K562 (cell line): ENCODE data around the gene SLC39A11. TPM values are rescaled to one million over a fixed set of nuclear protein-coding genes. Genes with fewer than 3 reads are reported as not detected.

Source experiments
- ATAC-seq: fragments of 200-7000 bp; cut with Tn5 transposase; 3 replicates; pipeline ENCODE4 v1.9.1; 2020; ENCODE audit warnings: moderate library complexity
- BruUV-seq: library from RNA; stranded (reverse); fragments of 400-500 nt; replicated peaks from 2 replicates; lab custom pipeline; 2021; lab: Mats Ljungman, UMichigan
- CTCF ChIA-PET: fragments of 300-600 bp; formaldehyde crosslinking; extraction: SDS; loops from one replicate; lab custom pipeline; 2021; ENCODE audit warnings: low intra/inter-chr PET ratio; lab: Yijun Ruan, JAX
- POLR2A ChIA-PET: fragments of 300-600, 350-650 bp; sonication (Branson Sonifier 250); formaldehyde crosslinking; extraction: SDS; loops from one replicate; lab custom pipeline; 2021; ENCODE audit warnings: antibody characterized with exemption, inconsistent platforms; lab: Yijun Ruan, JAX
- DNase-seq, 4 experiments: peaks; one replicate each; pipeline versions ENCODE4 v3.0.0 to v3.0.0-alpha.2; 2011 to 2018; ENCODE audit warnings: low spot score in 3 of 4, mixed read lengths in 3 of 4; ENCODE audit errors: extremely low read depth in 1 of 4
- FAIRE-seq: peaks from 2 replicates; lab custom pipeline; 2011; peaks lifted over from hg19 to GRCh38; lab: Jason Lieb, UNC
- H2AFZ ChIP-seq: 2 replicates; pipeline ENCODE4 v1.6.0; 2011; ENCODE audit warnings: low read depth, low read length, control low read depth, inconsistent platforms
- H3K27ac ChIP-seq: fragments of 200-600 bp; 3 replicates; pipeline ENCODE4 v1.8.0; 2011; ENCODE audit warnings: low read depth, mild to moderate bottlenecking, control low read depth, inconsistent platforms, low read length, moderate library complexity, mixed read lengths; ENCODE audit errors: extremely low read depth
- H3K27me3 ChIP-seq, 2 experiments: fragments of 300-600 bp in 1 of 2; 2 replicates in 1 of 2; 3 replicates in 1 of 2; pipeline versions ENCODE4 v1.6.0 to v1.8.0; 2011; ENCODE audit warnings: inconsistent platforms in 2 of 2, low read length in 2 of 2, mild to moderate bottlenecking in 1 of 2, mixed read lengths in 1 of 2, moderate library complexity in 1 of 2; ENCODE audit not compliant: control insufficient read depth in 2 of 2, insufficient read depth in 2 of 2
- H3K36me3 ChIP-seq: fragments of 300-600 bp; 3 replicates; pipeline ENCODE4 v1.8.0; 2011; ENCODE audit warnings: mild to moderate bottlenecking, low read length, inconsistent platforms; ENCODE audit not compliant: control insufficient read depth, insufficient read depth
- H3K4me1 ChIP-seq, 2 experiments: fragments of 200-600 bp in 1 of 2; replicated peaks in 1 of 2; 2 replicates in 1 of 2; 3 replicates in 1 of 2; pipeline versions ENCODE4 v1.5.1 to v1.8.0; 2011; ENCODE audit warnings: inconsistent platforms in 2 of 2, low read length in 2 of 2, mild to moderate bottlenecking in 1 of 2, mixed read lengths in 1 of 2, moderate library complexity in 1 of 2; ENCODE audit not compliant: control insufficient read depth in 2 of 2, insufficient read depth in 2 of 2
- H3K4me2 ChIP-seq: 2 replicates; pipeline ENCODE4 v1.6.1; 2011; ENCODE audit warnings: low read length, control low read depth, inconsistent platforms, mixed read lengths; ENCODE audit not compliant: insufficient read depth
- H3K4me3 ChIP-seq: fragments of 200-600 bp; sonication (generic), shearing (Covaris generic); 2 replicates; pipeline ENCODE4 v1.5.1; 2016; ENCODE audit warnings: control low read depth, inconsistent platforms
- H3K79me2 ChIP-seq: fragments of 200-600 bp; 3 replicates; pipeline ENCODE4 v1.8.0; 2011; ENCODE audit warnings: low read length, inconsistent platforms; ENCODE audit not compliant: control insufficient read depth, insufficient read depth
- H3K9ac ChIP-seq, 2 experiments: 2 replicates each; pipeline versions ENCODE4 v1.6.0 to v1.6.1; 2011; ENCODE audit warnings: low read depth in 2 of 2, low read length in 2 of 2, control low read depth in 1 of 2, inconsistent platforms in 1 of 2, mild to moderate bottlenecking in 1 of 2, mixed read lengths in 1 of 2; ENCODE audit not compliant: insufficient read depth in 1 of 2
- H3K9me1 ChIP-seq: one replicate; pipeline ENCODE4 v1.6.0; 2011; ENCODE audit warnings: inconsistent platforms, mild to moderate bottlenecking, low read length, moderate library complexity; ENCODE audit not compliant: control insufficient read depth, insufficient read depth
- H3K9me3 ChIP-seq: replicated peaks from 2 replicates; pipeline ENCODE4 v1.5.1; 2011; ENCODE audit warnings: low read depth, low read length, inconsistent platforms; ENCODE audit not compliant: control insufficient read depth, insufficient read depth
- H4K20me1 ChIP-seq: replicated peaks from 2 replicates; pipeline ENCODE4 v1.6.1; 2011; ENCODE audit warnings: low read length, inconsistent platforms, mixed read lengths; ENCODE audit not compliant: control insufficient read depth, insufficient read depth
- DACH1 ChIP-seq: fragments of 450-650 bp; IDR thresholded peaks from 2 replicates; pipeline ENCODE4 v1.6.1; 2018; ENCODE audit not compliant: partially characterized antibody
- EHMT2 ChIP-seq: fragments of 450-650 bp; IDR thresholded peaks from 2 replicates; pipeline ENCODE4 v1.6.1; 2018; ENCODE audit warnings: antibody characterized with exemption
- FIP1L1 ChIP-seq: fragments of 200-400 bp; formaldehyde crosslinking; IDR thresholded peaks from 2 replicates; pipeline ENCODE4 v1.6.1; 2018; ENCODE audit warnings: mild to moderate bottlenecking, low read depth, low read length; ENCODE audit not compliant: poor library complexity, severe bottlenecking
- FOSL1 ChIP-seq: fragments of 200-800 bp; sonication (Bioruptor generic); conservative IDR thresholded peaks from 2 replicates; pipeline ENCODE4 v1.6.1; 2016; ENCODE audit warnings: missing genetic modification characterization, missing compliant biosample characterization
- HNRNPUL1 ChIP-seq: fragments of 200-400 bp; formaldehyde crosslinking; IDR thresholded peaks from 2 replicates; pipeline ENCODE4 v1.6.1; 2017; ENCODE audit warnings: low read length
- PHF8 ChIP-seq: fragments of 200-600 bp; sonication (generic); IDR thresholded peaks from 2 replicates; pipeline ENCODE4 v1.6.1; 2012; ENCODE audit warnings: mixed run types, mild to moderate bottlenecking, inconsistent platforms, low read length, moderate library complexity, borderline replicate concordance
- RHOXF2B ChIP-seq: fragments of 250-450 bp; sonication (Bioruptor Pico); conservative IDR thresholded peaks from 2 replicates; pipeline ENCODE4 v1.5.1; 2021
- SOX6 ChIP-seq: fragments of 450-650 bp; IDR thresholded peaks from 2 replicates; pipeline ENCODE4 v1.6.1; 2014; ENCODE audit warnings: mild to moderate bottlenecking
- ZNF146 ChIP-seq: IDR thresholded peaks from one replicate; pipeline ENCODE4 v1.6.1; 2018; ENCODE audit warnings: missing compliant biosample characterization; ENCODE audit not compliant: unreplicated experiment
- ZNF175 ChIP-seq: fragments of 200-800 bp; sonication (Bioruptor generic); IDR thresholded peaks from 2 replicates; pipeline ENCODE4 v1.6.1; 2016; ENCODE audit warnings: low read depth, mild to moderate bottlenecking, missing genetic modification characterization, missing compliant biosample characterization
- ZNF589 ChIP-seq: fragments of 200-800 bp; sonication (Bioruptor generic); IDR thresholded peaks from 2 replicates; pipeline ENCODE4 v1.6.1; 2016; ENCODE audit warnings: low read depth, missing genetic modification characterization, missing compliant biosample characterization
- WGBS: fragments of 100-300 bp; shearing (Covaris generic); methylation state at CpG from one replicate; pipeline ENCODE4 v1.1.6; 2016; ENCODE audit warnings: low coverage, mixed read lengths; ENCODE audit not compliant: insufficient coverage; ENCODE audit errors: missing lambda C conversion rate; 5-methylcytosine and 5-hydroxymethylcytosine counted together
- in situ Hi-C: fragments of 300-500 bp; cut with MboI; formaldehyde crosslinking; loops from 4 replicates; pipeline ENCODE4 v1.15.0; 2018; ENCODE audit warnings: inconsistent platforms, mixed read lengths
- intact Hi-C: fragments of 100-400 bp; cut with micrococcal nuclease; formaldehyde crosslinking; loops from 2 replicates; pipeline ENCODE4 v1.14.2; 2022
- polyA plus RNA-seq, 8 experiments: library from polyadenylated mRNA; depleted of rRNA in 4 of 8; stranded (reverse) in 5 of 8; unstranded in 3 of 8; fragments of >200 nt; fragmentation: Nextera tagmentation in 2 of 8; fragmentation: Illumina TruSeq in 1 of 8; extraction: Ambion mirVana in 2 of 8; extraction: Trizol in 1 of 8; gene quantifications; 2 replicates each; pipeline versions ENCODE4 v1.2.1 to v1.2.3, GENCODE V29; 2011 to 2014; ENCODE audit warnings: inconsistent platforms in 1 of 8, missing spikeins in 1 of 8
- total RNA-seq, 7 experiments: library from RNA; depleted of rRNA in 6 of 7; stranded (reverse); fragments of >200 nt in 6 of 7; fragmentation: Illumina TruSeq in 2 of 7; extraction: Trizol in 2 of 7; gene quantifications; 2 replicates each; pipeline versions ENCODE4 v1.2.1 to v1.2.3, GENCODE V29; 2011 to 2021; ENCODE audit warnings: low replicate concordance in 1 of 7
- TF ChIP-seq, protein P1 (sequence below): sonication (generic); formaldehyde crosslinking; IDR thresholded peaks from 2 replicates; pipeline ENCODE4 v1.8.1; 2022; ENCODE audit warnings: missing genetic modification reagents
- TF ChIP-seq, protein P2 (sequence below): fragments of 450-650 bp; conservative IDR thresholded peaks from 2 replicates; pipeline ENCODE4 v1.6.1; 2016; ENCODE audit warnings: missing genetic modification characterization, low read depth, mild to moderate bottlenecking, missing compliant biosample characterization, moderate library complexity
- TF ChIP-seq, protein P3 (sequence below): fragments of 200-800 bp; sonication (Bioruptor generic); IDR thresholded peaks from 2 replicates; pipeline ENCODE4 v1.6.1; 2017; ENCODE audit warnings: missing genetic modification characterization, missing compliant biosample characterization

Gene SLC39A11
- total and polyA plus RNA-seq, 9 of the 15 experiments (the other 6 are each of a cell fraction or from before 2014, with no cell fraction given): 10.5 to 26.4 (median 13.4) TPM

DNA sequence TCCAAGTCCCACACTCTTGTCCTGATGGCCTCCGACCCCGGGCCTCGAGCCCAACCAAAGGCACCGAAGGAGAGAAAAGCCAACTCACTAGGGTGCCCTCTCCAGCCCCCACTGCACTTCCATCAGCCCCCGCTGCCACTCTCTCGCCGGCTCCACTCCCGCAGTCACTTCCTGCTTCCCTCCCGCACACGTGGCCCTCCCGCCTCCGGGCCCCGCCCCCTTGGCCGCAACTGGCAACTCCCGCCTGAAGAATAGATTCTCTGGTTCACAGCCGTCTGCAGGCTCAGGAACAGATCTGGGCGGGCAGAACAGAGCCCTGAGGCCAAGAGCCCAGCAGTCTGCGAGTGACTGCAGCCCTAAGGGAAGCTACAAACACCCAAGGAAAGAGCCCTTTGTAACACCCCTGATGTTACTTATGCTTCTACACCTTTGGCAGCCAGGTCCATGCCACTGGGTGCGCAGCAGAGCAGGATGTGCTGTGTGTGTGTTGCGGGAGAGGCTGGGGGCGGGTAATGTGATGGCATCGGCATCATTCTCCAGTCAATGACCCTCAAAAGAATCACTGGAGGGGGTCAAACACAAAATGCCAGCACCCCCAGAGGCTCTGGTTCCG lies at the start of gene SLC39A11 (continued):
- TF ChIP-seq, protein P1, sequence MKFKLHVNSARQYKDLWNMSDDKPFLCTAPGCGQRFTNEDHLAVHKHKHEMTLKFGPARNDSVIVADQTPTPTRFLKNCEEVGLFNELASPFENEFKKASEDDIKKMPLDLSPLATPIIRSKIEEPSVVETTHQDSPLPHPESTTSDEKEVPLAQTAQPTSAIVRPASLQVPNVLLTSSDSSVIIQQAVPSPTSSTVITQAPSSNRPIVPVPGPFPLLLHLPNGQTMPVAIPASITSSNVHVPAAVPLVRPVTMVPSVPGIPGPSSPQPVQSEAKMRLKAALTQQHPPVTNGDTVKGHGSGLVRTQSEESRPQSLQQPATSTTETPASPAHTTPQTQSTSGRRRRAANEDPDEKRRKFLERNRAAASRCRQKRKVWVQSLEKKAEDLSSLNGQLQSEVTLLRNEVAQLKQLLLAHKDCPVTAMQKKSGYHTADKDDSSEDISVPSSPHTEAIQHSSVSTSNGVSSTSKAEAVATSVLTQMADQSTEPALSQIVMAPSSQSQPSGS: no peak
- TF ChIP-seq, protein P2, sequence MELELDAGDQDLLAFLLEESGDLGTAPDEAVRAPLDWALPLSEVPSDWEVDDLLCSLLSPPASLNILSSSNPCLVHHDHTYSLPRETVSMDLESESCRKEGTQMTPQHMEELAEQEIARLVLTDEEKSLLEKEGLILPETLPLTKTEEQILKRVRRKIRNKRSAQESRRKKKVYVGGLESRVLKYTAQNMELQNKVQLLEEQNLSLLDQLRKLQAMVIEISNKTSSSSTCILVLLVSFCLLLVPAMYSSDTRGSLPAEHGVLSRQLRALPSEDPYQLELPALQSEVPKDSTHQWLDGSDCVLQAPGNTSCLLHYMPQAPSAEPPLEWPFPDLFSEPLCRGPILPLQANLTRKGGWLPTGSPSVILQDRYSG: no peak

DNA sequence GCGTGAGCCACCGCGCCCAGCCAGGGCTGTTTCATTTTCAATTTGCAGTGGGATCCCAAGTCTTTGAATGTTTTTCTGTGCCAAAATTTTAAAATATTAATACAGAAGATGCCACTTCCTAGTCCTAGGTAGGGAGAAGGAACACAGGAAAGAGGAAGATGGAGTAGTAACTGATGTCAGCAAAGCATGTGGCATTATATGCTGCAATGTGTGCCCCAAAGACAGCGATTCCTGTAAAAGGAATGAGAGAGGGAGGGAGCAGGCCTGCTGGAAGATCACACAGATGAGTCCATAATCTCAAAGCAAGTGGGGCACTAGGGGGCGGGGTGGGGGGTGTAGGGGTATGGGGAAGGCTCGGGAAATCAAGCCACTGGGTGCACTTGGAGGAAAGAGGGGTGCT lies 48.9 kb upstream of the SLC39A11 start:
- H3K27me3 ChIP-seq: peaks cover 15 to 23% of the 10 kb centered on the region in 2 experiments
- no peak for ATAC-seq
- WGBS: 19% methylated on average over 5 of the region's 6 CpGs
- POLR2A ChIA-PET: no interaction called here
- H3K9me1 ChIP-seq: no peaks in the 10 kb centered on the region
- CTCF ChIA-PET: no interaction called here
- intact Hi-C loops: no loop called here
- peaks cover 2% of the 10 kb centered on the region; the same call in 1 of the 2 replicates for H3K9me3 ChIP-seq
- H3K79me2 ChIP-seq: no peaks in the 10 kb centered on the region
- no peak for FAIRE-seq
- no peak overlapping the region for H3K4me3 ChIP-seq
- H3K27ac ChIP-seq: no peak overlapping the region
- no peak overlapping the region for H3K4me2 ChIP-seq
- no peak overlapping the region for H3K9ac ChIP-seq
- H3K36me3 ChIP-seq: no peaks in the 10 kb centered on the region
- in situ Hi-C loops: no loop called here
- TF ChIP-seq SOX6 (no peak), FOSL1 (tag) (no peak), EHMT2 (no peak), ZNF175 (no peak), DACH1 (no peak), PHF8 (no peak), ZNF146 (no peak), HNRNPUL1 (no peak), ZNF589 (CRISPR knock-in tag) (no peak), RHOXF2B (no peak), FIP1L1 (no peak)
- TF ChIP-seq, protein P3, sequence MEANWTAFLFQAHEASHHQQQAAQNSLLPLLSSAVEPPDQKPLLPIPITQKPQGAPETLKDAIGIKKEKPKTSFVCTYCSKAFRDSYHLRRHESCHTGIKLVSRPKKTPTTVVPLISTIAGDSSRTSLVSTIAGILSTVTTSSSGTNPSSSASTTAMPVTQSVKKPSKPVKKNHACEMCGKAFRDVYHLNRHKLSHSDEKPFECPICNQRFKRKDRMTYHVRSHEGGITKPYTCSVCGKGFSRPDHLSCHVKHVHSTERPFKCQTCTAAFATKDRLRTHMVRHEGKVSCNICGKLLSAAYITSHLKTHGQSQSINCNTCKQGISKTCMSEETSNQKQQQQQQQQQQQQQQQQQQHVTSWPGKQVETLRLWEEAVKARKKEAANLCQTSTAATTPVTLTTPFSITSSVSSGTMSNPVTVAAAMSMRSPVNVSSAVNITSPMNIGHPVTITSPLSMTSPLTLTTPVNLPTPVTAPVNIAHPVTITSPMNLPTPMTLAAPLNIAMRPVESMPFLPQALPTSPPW: no peak
- H3K4me1 ChIP-seq: no peaks in the 10 kb centered on the region
- BruUV-seq: no TSS peak
- no peaks in the 10 kb centered on the region for H4K20me1 ChIP-seq
- H2AFZ ChIP-seq: no peak overlapping the region
- DNase-seq: no peak
